AG10803 (cell line): ENCODE results near the gene LRRN4.

Experiments used
- DNase-seq: peaks from one replicate; pipeline ENCODE4 v3.0.0; 2010; ENCODE audit warnings: low read depth
- H3K4me3 ChIP-seq: 2 replicates; pipeline ENCODE4 v1.5.1; 2011; ENCODE audit warnings: mild to moderate bottlenecking, low read length, control low read depth
- CTCF ChIP-seq: conservative IDR thresholded peaks from 2 replicates; pipeline ENCODE4 v1.5.1; 2011; ENCODE audit warnings: mild to moderate bottlenecking, low read length, control low read depth, inconsistent platforms

The LRRN4 gene

GRCh38 chr20:6053064-6053775 lies 640 bp downstream of the LRRN4 start:
- no peak for DNase-seq
- TF ChIP-seq CTCF, result no peak
- H3K4me3 ChIP-seq, result no peak overlapping the region

GRCh38 chr20:6051505-6051904 lies 2.4 kb downstream of the LRRN4 start:
- no peak for TF ChIP-seq CTCF
- peak; percentile 81 for DNase-seq
- H3K4me3 ChIP-seq, result peak overlapping the region; percentile 48

- no peak for TF ChIP-seq CTCF
- DNase-seq, result no peak
- H3K4me3 ChIP-seq, result no peak overlapping the region
These were observed 5.5 kb downstream of the LRRN4 start for GRCh38 chr20:6048391-6048790.

GRCh38 chr20:6046432-6046831 lies 7.4 kb downstream of the LRRN4 start:
- no peak for DNase-seq
- no peak overlapping the region for H3K4me3 ChIP-seq
- TF ChIP-seq CTCF, result no peak

- no peak for TF ChIP-seq CTCF
- peak; percentile 89 for DNase-seq
These were observed 8.3 kb downstream of the LRRN4 start for GRCh38 chr20:6045566-6045965.

GRCh38 chr20:6044115-6044514 lies 9.7 kb downstream of the LRRN4 start:
- H3K4me3 ChIP-seq, result no peak overlapping the region
- no peak for TF ChIP-seq CTCF
- no peak for DNase-seq

More at GRCh38 chr20:6045566-6045965, 8.3 kb downstream of the LRRN4 start:
- H3K4me3 ChIP-seq, result no peak overlapping the region

GRCh38 chr20:6041808-6042265 lies 12.0 kb downstream of the LRRN4 start:
- no peak overlapping the region for H3K4me3 ChIP-seq
- no peak for TF ChIP-seq CTCF
- DNase-seq, result no peak
